ENCODE measurements around the gene ARMC3. TPM values are rescaled to one million over a fixed set of nuclear protein-coding genes. Genes with fewer than 3 reads are reported as not detected.
"Not testable (repeated sequence)": the region's sequence is repeated elsewhere in the genome, so short reads cannot be mapped to it uniquely, and the experiment has no call there.

The ARMC3 gene
- total RNA-seq, 5 donors from 2014 or later (not counting 1 experiment from before 2014, with no cell fraction given), result not detected

- Histone ChIP-seq H3K36me3 (ENCODE audit: control insufficient read depth in 2 of 2, extremely low read depth in 1 of 2, insufficient read depth in 1 of 2, low read length in 1 of 2) (no peaks in the 10 kb centered on the region), H3K27ac (ENCODE audit: low read length) (no peak overlapping the region), H3K4me3 (ENCODE audit: control insufficient read depth in 1 of 2, extremely low read depth in 1 of 2, low read length in 1 of 2) (no peak overlapping the region), H3K9me3 (no peaks in the 10 kb centered on the region), H3K4me1 (ENCODE audit: control insufficient read depth in 1 of 2, extremely low read depth in 1 of 2, insufficient read depth in 2 of 2, low read length in 2 of 2) (peaks cover 0 to 4% of the 10 kb centered on the region in 2 experiments), H3K27me3 (replicated peaks in 1 of 2; ENCODE audit: control insufficient read depth in 2 of 2, extremely low read depth in 1 of 2, insufficient read depth in 2 of 2, low read length in 1 of 2) (peaks cover 0 to 22% of the 10 kb centered on the region in 2 experiments)
- Mint-ChIP-seq H3K4me1 (peaks cover 2 to 7% (median 4%) of the 10 kb centered on the region in 3 donors), H3K36me3 (no peaks in the 10 kb centered on the region), H3K4me3 (no peak overlapping the region), H3K27ac (no peak overlapping the region), H3K9me3 (no peaks in the 10 kb centered on the region), H3K27me3 (peaks cover 0 to 7% of the 10 kb centered on the region in 2 donors)
- DNase-seq (no peak), ATAC-seq (replicated peaks in 1 of 4) (no peak)
- 65% methylated on average over 2 of the region's 10 CpGs for WGBS (ENCODE audit: insufficient coverage)
- ChIA-PET CTCF (interaction anchor here in 1 of 2 donors (1.2 kb wide), 1 partner anchor 1076 kb away, joined by 4 read pairs; no protein-coding TSS in a partner anchor), POLR2A (no interaction called here)
Observed at GRCh38 chr10:23069019-23069815, 141.4 kb downstream of the ARMC3 start.

- 93% methylated on average over 9 of the region's 12 CpGs for WGBS (ENCODE audit: insufficient coverage)
- H3K36me3 Mint-ChIP-seq; H3K4me3 Mint-ChIP-seq; H3K27me3 Mint-ChIP-seq; H3K27ac Mint-ChIP-seq; H3K4me1 Mint-ChIP-seq; ATAC-seq (replicated peaks in 1 of 4); H3K9me3 Mint-ChIP-seq; CTCF ChIA-PET; H3K9me3 ChIP-seq; H3K27ac ChIP-seq (ENCODE audit: low read length); H3K4me1 ChIP-seq (ENCODE audit: control insufficient read depth in 1 of 2, extremely low read depth in 1 of 2, insufficient read depth in 2 of 2, low read length in 2 of 2); H3K36me3 ChIP-seq (ENCODE audit: control insufficient read depth in 2 of 2, extremely low read depth in 1 of 2, insufficient read depth in 1 of 2, low read length in 1 of 2); H3K4me3 ChIP-seq (ENCODE audit: control insufficient read depth in 1 of 2, extremely low read depth in 1 of 2, low read length in 1 of 2); DNase-seq: not testable (repeated sequence)
- H3K27me3 ChIP-seq (replicated peaks in 1 of 2; ENCODE audit: control insufficient read depth in 2 of 2, extremely low read depth in 1 of 2, insufficient read depth in 2 of 2, low read length in 1 of 2), result peaks cover 0 to 22% of the 10 kb centered on the region in 2 experiments
- POLR2A ChIA-PET, result interaction anchor here in 1 of 2 donors (0.6 kb wide), 1 partner anchor 22 kb away, joined by 4 read pairs; no protein-coding TSS in a partner anchor
Observed at GRCh38 chr10:23070092-23070912, 142.4 kb downstream of the ARMC3 start.

DNA sequence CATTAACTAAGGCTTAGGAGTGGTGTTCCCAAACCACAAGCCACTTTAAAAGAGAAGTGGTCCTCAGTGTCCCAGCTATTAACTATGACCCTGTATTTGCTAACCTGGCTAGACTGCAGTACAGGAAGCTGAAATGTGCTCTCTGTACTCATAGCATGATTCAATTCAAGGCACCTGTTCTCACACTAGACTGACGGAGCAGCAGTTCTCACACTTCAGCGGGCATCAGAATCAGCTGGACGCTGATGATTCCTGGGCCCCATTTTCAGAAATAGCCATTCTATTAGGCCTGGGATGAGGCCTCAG is 143.0 kb downstream of the ARMC3 start:
- CTCF ChIA-PET, result interaction anchor here in 1 of 2 donors (1.0 kb wide), 1 partner anchor 1078 kb away, joined by 3 read pairs; no protein-coding TSS in a partner anchor
- H3K4me1 ChIP-seq (ENCODE audit: control insufficient read depth in 1 of 2, extremely low read depth in 1 of 2, insufficient read depth in 2 of 2, low read length in 2 of 2), result peaks cover 0 to 4% of the 10 kb centered on the region in 2 experiments
- POLR2A ChIA-PET, result no interaction called here
- no peaks in the 10 kb centered on the region for H3K9me3 ChIP-seq
- Mint-ChIP-seq H3K4me3 (no peak overlapping the region), H3K27me3 (peaks cover 9 to 10% of the 10 kb centered on the region in 2 donors), H3K4me1 (peaks cover 2 to 7% (median 4%) of the 10 kb centered on the region in 3 donors), H3K9me3 (no peaks in the 10 kb centered on the region), H3K27ac (no peak overlapping the region), H3K36me3 (no peaks in the 10 kb centered on the region)
- peaks cover 0 to 22% of the 10 kb centered on the region in 2 experiments for H3K27me3 ChIP-seq (replicated peaks in 1 of 2; ENCODE audit: control insufficient read depth in 2 of 2, extremely low read depth in 1 of 2, insufficient read depth in 2 of 2, low read length in 1 of 2)
- DNase-seq (no peak), ATAC-seq (replicated peaks in 1 of 4) (no peak)
- H3K4me3 ChIP-seq (ENCODE audit: control insufficient read depth in 1 of 2, extremely low read depth in 1 of 2, low read length in 1 of 2), result no peak overlapping the region
- H3K27ac ChIP-seq (ENCODE audit: low read length), result no peak overlapping the region
- WGBS (ENCODE audit: insufficient coverage), result 79% methylated on average over 3 of the region's 3 CpGs
- no peaks in the 10 kb centered on the region for H3K36me3 ChIP-seq (ENCODE audit: control insufficient read depth in 2 of 2, extremely low read depth in 1 of 2, insufficient read depth in 1 of 2, low read length in 1 of 2)

- peaks cover 14 to 17% of the 10 kb centered on the region in 2 donors for H3K27me3 Mint-ChIP-seq
- ATAC-seq (replicated peaks in 1 of 4); H3K27ac ChIP-seq (ENCODE audit: low read length); H3K36me3 ChIP-seq (ENCODE audit: control insufficient read depth in 2 of 2, extremely low read depth in 1 of 2, insufficient read depth in 1 of 2, low read length in 1 of 2); H3K9me3 ChIP-seq; H3K4me3 ChIP-seq (ENCODE audit: control insufficient read depth in 1 of 2, extremely low read depth in 1 of 2, low read length in 1 of 2); H3K4me1 Mint-ChIP-seq; H3K9me3 Mint-ChIP-seq; DNase-seq; H3K36me3 Mint-ChIP-seq; POLR2A ChIA-PET; H3K4me3 Mint-ChIP-seq; H3K4me1 ChIP-seq (ENCODE audit: control insufficient read depth in 1 of 2, extremely low read depth in 1 of 2, insufficient read depth in 2 of 2, low read length in 2 of 2); H3K27ac Mint-ChIP-seq; CTCF ChIA-PET: not testable (repeated sequence)
- WGBS (ENCODE audit: insufficient coverage), result 84% methylated on average over 2 of the region's 3 CpGs
- peaks cover 0 to 24% of the 10 kb centered on the region in 2 experiments for H3K27me3 ChIP-seq (replicated peaks in 1 of 2; ENCODE audit: control insufficient read depth in 2 of 2, extremely low read depth in 1 of 2, insufficient read depth in 2 of 2, low read length in 1 of 2)
Observed at GRCh38 chr10:23072593-23072992, 144.7 kb downstream of the ARMC3 start.

DNA sequence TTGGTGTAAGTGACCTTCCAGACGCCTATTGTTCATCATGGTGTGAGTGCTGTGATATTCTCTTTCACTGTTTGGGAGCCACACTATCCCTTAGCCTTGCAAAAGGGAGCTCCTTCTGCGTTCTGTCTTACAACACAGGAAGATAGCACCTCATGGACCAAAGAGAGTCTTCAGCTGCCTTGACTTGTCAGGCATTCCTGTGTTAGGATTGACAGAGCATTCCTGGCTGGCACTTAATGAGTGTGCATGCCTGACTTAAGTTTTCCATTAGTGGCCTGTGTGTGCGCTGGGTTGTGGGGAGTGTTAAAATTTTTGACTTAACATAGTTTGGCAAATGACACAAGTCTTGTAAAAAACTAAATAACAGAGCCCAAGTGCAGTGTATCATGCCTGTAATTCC is 145.7 kb downstream of the ARMC3 start:
- Histone ChIP-seq H3K27me3 (replicated peaks in 1 of 2; ENCODE audit: control insufficient read depth in 2 of 2, extremely low read depth in 1 of 2, insufficient read depth in 2 of 2, low read length in 1 of 2) (peaks cover 0 to 17% of the 10 kb centered on the region in 2 experiments), H3K4me3 (ENCODE audit: control insufficient read depth in 1 of 2, extremely low read depth in 1 of 2, low read length in 1 of 2) (no peak overlapping the region), H3K4me1 (ENCODE audit: control insufficient read depth in 1 of 2, extremely low read depth in 1 of 2, insufficient read depth in 2 of 2, low read length in 2 of 2) (no peaks in the 10 kb centered on the region), H3K27ac (ENCODE audit: low read length) (no peak overlapping the region), H3K9me3 (no peaks in the 10 kb centered on the region), H3K36me3 (ENCODE audit: control insufficient read depth in 2 of 2, extremely low read depth in 1 of 2, insufficient read depth in 1 of 2, low read length in 1 of 2) (no peaks in the 10 kb centered on the region)
- Mint-ChIP-seq H3K36me3 (no peaks in the 10 kb centered on the region), H3K27me3 (peaks cover 13 to 14% of the 10 kb centered on the region in 2 donors), H3K4me1 (no peaks in the 10 kb centered on the region), H3K4me3 (no peak overlapping the region), H3K9me3 (no peaks in the 10 kb centered on the region), H3K27ac (no peak overlapping the region)
- 100% methylated on average over 1 of the region's 3 CpGs for WGBS (ENCODE audit: insufficient coverage)
- CTCF ChIA-PET, result interaction anchor here (0.6 to 0.7 kb wide), 3 partner anchors 42 to 1576 kb away, joined by 3 to 5 read pairs (median 3); no protein-coding TSS in a partner anchor
- POLR2A ChIA-PET, result no interaction called here
- ATAC-seq (replicated peaks in 1 of 4), result no peak
- DNase-seq, result no peak

- ChIA-PET CTCF (no interaction called here), POLR2A (no interaction called here)
- Mint-ChIP-seq H3K4me1 (no peaks in the 10 kb centered on the region), H3K36me3 (no peaks in the 10 kb centered on the region), H3K27me3 (peaks cover 23 to 27% of the 10 kb centered on the region in 2 donors), H3K9me3 (no peaks in the 10 kb centered on the region), H3K4me3 (no peak overlapping the region), H3K27ac (no peak overlapping the region)
- DNase-seq (no peak), ATAC-seq (replicated peaks in 1 of 4) (no peak)
- no peaks in the 10 kb centered on the region for H3K9me3 ChIP-seq
- peaks cover 0 to 15% of the 10 kb centered on the region in 2 experiments for H3K27me3 ChIP-seq (replicated peaks in 1 of 2; ENCODE audit: control insufficient read depth in 2 of 2, extremely low read depth in 1 of 2, insufficient read depth in 2 of 2, low read length in 1 of 2)
- WGBS (ENCODE audit: insufficient coverage), result 89% methylated on average over 1 of the region's 3 CpGs
- H3K27ac ChIP-seq (ENCODE audit: low read length), result no peak overlapping the region
- H3K36me3 ChIP-seq (ENCODE audit: control insufficient read depth in 2 of 2, extremely low read depth in 1 of 2, insufficient read depth in 1 of 2, low read length in 1 of 2), result no peaks in the 10 kb centered on the region
- no peaks in the 10 kb centered on the region for H3K4me1 ChIP-seq (ENCODE audit: control insufficient read depth in 1 of 2, extremely low read depth in 1 of 2, insufficient read depth in 2 of 2, low read length in 2 of 2)
- H3K4me3 ChIP-seq (ENCODE audit: control insufficient read depth in 1 of 2, extremely low read depth in 1 of 2, low read length in 1 of 2), result no peak overlapping the region
Observed at GRCh38 chr10:23075672-23076071, 147.8 kb downstream of the ARMC3 start.

All from T-cell (primary cell).